Activated CD8-positive, alpha-beta memory T cell treated with anti-CD3 and anti-CD28 coated beads for 1 hour (primary cell): Measurements from ENCODE around the gene FSCN2.
A peak's percentile ranks its signal among the peaks of the same experiment; 100 is the strongest.

Experiments
- DNase-seq, 2 donors: peaks; one replicate each; pipeline ENCODE4 v3.0.0-alpha.2; 2020; ENCODE audit warnings: low read depth in 1 of 2; ENCODE audit errors: extremely low read depth in 1 of 2

FSCN2 gene

DNA sequence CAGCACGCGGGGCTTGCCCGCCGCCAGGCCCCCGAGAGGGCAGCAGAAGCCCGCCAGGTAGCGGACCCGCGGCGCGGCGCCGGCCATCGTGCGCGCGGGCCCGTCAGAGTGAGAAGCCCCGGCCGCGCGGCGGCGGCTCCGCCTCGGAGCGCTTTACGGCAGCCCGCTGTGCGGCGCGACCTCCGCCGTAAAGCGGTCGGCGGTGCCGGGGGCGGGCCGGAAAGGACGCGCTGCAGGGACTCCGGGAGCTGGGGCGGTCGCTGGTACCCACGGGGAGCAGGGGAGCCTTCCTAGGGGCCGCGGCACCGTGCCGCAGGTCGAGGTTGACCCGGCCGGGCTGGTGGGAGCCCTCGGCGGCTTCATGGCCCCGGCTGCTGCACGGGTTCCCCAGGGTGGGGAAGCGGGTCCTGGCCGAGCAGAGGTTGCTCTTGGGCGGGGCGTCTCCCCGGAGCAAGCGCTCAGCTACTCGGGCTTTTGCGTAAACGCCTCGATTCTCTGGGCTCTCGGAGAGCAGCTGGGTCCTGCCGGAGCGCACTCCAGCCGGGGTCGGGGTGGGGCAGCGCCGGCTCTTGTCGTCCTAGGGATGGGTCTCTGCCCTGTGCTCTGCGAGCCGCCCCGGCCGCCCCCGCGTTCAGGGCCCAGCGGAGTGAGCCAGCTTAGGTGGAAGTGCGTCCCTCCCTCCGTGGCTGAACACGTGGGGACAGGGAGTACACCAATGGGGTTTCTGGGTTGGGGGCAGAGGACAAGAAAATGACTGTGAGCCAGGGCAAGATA lies 24.3 kb downstream of the FSCN2 start, which contains the start of gene FAAP100:
Gene FAAP100 (minus strand): TSS at position 110 of the 774 bp plus-strand sequence. CDS start 23 bp downstream, at position 87.
- peak; percentile 23 to 71 for DNase-seq

DNA sequence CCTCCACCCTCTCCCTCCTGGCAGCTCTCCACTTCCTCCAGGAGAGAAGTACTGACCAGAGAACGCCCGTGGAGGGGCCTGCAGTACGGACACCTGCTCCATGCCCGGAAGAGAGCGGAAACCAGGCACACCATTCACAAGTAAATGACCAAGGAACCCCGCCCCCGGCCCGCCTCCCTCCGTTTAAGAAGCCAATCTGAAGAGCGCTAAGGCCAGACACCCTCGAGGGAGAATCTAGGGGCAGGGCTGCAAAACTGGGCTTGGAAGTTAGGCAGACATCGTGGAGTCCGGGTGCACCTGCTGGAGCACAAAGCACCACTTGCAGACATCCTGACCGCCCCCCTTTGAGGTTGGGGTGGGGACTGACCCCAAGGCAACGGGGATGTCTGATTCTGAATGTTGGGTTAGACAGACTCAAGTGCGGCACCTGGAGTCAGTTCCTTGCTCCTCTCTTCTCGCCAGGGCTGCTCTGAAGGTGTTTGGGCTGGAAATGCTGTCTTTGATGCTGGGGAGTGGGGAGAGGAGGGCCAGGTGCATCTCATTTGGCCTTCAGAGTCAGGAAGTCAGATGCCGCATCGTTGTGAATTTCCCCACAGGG lies 24.9 kb downstream of the FSCN2 start:
- DNase-seq, result peak; percentile 32 to 55

DNA sequence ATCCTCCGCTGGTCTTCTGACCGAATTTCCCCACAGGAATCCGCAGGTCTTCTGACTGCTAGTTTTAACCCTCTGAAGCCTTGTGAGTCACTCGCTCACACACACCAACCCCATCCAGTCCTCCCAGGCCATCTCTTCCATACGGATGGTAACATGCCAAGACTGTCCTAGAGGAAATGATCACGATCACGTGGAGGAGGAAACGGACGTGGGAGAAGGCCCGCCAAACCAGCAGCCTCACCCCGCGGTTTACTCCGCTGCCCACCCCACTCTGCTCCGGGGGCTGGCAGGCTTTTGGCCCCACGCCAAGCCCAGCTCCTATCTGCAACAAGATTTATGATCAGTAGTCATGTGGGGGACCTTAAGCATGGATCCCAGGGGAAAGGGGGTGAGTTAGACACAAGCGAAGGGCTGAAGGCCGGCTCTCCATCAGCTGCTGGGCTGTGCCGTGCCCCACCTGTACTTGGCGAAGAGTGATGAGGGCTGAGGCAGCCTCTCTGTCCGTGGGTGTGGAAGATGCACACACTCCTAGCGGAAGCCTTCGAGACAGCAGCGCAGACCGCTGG lies 25.5 kb downstream of the FSCN2 start:
- DNase-seq, result no peak

DNA sequence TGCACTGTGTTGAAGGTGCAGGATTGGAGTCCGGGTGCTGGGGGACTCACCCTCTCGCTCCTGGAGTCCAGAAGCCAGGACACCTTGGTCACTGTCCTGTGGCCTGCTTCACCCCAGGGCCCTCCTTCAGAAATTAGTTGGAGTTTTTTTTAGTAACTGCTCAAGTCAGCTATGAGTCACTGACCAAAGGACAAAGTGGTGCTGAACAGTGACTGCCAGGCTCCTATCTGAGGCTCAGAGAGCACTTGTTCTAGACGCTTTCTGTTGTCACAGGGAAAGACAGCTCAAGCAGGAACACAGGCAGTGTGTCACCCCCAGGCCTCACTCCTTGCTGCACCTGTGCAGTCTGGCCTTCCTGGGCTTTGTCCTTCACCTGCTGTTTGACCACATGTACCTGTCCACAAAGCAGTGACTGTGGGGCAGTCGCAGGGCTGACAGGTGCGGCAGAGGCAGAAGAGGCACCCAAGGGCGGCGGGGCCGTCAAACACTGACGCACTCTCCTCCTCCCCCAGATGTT lies 28.1 kb downstream of the FSCN2 start:
- no peak for DNase-seq

DNA sequence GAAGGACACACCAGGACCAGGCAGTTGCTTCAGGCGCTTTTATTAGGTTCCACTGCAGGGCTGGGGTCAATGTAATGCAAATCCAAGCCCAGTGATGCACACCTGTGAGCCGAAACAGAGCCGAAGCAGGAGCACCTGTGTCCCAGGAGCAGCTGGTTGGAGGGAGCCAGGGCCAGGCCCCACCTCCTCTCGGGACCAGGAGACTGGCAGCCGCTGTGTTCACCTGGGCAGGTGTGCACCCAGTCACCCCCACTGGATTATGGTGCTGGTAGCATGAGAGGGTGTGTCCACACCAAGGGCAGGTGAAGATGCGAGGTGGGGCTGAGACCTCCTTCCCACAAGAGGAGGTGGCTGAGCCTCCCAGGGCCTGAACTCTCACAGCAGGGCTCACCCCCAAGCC lies 28.7 kb downstream of the FSCN2 start:
- no peak for DNase-seq

DNA sequence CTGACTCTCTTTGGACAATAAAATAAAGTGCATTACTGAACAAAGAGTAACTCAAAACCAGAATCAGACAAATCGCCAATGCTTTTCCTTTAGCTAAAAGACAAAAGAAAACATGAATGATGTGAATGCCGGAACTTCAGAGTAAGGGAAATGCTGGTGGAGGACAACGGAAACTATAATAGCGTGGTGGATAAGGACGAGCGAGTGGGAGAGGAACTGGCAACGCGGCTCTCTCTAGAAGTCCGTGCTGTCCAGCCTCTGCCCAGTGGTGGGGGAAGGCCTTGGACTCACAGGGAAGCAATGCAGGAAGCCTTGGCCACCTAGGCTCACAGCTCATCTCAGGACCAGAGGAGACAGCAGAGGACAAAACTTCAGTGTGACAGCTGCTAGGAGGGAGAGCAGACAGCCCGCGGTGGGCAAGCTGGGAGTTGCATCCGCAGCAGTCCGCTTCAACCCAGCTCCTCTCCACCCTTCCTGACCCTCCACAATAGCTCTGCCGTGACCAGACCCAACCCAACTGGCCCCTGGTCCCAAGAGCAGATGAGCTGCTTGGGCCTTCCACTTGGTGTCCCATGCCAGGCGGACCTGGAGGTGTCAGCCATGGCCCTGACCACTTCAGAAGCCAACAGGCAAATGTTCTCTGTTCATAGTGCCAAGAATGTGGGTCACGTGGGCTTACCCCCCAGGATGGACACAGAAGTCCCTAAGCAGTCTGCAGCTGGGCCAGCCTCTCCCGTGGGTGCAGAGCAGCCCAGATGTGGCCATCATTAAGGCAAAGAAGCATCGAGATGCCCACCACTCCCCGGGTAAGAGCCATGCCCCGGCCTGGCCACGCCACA lies 29.3 kb downstream of the FSCN2 start:
- no peak for DNase-seq

DNA sequence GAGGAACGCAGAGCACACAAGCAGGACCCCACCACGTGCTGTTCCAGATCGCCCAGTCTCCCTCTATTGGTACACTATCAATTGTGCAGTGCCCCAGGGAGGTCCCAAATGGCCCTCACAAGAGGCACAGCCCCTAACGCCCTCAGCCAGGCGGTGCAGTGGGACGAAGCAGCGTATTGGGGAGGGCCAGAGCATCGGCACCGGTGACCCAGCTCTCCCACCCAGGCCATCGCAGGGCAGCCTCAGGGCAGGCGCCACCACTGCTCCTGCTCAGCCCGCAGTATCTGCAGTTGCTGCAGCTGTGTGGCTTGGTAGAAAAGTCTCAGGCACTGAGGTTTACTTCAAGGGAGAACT lies 29.9 kb downstream of the FSCN2 start:
- no peak for DNase-seq

DNA sequence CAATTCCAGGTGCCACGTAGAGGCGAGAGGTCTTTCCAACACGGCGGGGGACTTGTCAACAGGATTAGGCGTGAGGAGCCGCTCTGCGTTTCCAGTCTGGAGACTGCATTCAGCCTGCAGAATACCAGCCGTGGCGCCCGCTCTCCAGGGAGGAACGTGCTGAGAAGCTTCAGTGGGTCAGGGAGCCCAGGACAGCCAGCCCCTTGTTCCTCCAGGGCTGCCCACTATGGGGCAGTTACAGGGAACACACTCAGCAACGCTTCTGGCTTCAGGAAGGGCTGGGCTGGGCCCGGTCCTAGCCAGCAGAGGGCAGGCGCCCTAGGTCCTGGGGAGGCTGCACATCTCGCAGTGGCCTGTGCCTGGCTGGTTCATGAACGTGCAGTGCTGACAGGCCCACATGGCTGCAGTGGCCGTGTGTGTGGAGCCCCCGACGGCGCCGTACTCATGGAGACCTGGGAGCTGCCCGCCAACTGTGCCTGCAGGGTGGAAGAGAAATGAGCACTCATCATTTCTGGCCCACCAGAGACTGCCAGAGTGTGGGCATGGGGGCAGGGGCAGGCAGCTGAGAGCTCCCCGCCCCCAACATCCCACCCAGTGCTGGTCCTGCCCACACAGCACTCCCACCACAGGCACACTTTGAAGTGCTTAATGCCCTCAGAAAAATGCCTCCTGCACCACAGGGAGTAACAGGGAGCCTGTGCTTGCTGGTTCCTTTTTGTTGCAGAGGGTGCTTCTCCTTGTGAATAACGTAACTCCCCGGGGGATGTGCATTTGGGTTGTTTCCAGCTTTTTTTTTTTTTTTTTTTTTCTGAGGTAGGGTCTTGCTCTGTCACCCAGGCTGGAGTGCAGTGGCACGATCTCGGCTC lies 31.0 kb downstream of the FSCN2 start:
- no peak for DNase-seq

DNA sequence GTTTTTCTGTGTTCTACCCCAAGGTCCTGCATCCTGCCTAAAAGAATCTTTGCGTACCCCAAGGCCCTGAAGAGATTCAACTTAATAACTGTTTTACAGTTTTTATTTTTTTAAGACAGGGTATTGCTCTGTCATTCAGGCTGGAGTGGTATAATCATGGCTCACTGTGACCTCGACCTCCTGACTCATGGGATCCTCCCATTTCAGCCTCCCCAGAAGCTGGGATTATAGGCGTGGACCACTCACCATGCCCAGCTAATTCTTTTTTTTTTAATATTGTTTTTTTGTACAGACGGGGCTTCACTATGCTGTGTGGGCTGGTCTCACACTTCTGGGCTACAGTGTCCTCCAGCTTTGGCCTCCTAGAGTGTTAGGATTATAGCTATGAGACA lies 33.3 kb downstream of the FSCN2 start:
- no peak for DNase-seq

DNA sequence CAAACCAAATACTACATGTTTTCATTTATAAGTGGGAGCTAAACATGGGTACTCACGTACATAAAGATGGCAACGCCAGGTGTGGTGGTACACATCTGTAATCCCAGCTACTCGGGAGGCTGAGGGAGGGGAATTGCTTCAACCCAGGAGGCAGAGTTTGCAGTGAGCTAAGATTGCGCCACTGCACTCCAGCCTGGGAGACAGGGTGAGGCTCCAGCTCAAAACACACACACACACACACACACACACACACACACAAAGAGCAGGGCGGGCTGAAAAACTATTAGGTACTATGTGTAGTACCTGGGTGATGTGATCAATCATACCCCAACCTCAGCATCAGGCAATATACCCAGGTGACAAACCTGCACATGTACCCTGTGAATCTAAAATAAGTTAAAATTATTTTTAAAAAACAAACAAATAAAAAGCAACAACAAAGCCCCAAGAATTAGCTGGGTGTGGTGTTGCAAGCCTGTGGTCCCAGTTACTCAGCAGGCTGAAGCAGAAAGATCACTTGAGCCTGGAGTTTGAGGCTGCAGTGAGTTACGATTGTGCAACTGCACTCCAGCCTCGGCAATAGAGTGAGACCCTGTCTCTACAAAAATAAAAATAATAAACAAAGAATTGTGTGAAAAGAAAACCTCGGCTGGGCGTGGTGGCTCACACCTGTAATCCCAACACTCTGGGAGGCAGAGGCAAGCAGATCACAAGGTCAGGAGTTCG lies 35.8 kb downstream of the FSCN2 start:
- DNase-seq, result no peak

DNA sequence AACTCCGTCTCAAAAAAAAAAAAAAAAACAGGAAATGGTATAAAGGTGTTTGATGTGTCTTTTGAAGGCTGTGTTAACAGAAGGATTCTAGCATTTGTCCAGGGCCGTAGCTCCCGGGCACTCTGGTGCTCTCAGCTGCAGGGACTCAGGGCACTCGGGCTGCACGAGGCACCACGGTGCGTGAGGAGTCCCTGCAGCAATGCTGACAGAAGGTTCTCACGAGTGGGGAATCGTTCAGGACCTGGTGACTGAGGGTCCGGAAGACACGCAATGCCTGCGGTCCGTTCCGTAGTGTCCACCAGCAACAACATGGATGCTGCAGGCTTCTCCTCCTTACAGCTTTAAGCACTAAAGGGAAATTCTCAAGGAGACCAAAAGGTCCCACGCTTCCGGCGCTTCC lies 36.6 kb downstream of the FSCN2 start:
- DNase-seq, result no peak

DNA sequence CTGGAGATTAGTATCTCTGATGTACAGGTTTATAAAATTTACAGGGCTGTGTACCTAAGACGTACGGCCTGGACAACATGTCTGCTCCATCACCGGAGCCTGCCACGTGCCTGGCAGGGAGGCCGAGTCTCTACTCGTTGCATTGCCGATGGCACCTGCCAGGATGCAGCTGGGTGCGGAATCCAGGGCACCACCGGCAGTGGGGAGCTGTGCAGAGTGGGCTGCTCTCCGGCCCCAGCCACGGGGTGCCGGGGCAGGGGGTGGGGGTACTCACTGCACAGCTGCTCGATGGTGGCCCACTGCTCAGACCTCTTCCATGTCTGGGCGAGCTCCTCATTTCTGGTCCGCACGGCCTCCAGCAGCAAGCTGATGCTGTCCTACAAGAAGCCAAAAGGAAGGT lies 37.1 kb downstream of the FSCN2 start:
- DNase-seq, result no peak

DNA sequence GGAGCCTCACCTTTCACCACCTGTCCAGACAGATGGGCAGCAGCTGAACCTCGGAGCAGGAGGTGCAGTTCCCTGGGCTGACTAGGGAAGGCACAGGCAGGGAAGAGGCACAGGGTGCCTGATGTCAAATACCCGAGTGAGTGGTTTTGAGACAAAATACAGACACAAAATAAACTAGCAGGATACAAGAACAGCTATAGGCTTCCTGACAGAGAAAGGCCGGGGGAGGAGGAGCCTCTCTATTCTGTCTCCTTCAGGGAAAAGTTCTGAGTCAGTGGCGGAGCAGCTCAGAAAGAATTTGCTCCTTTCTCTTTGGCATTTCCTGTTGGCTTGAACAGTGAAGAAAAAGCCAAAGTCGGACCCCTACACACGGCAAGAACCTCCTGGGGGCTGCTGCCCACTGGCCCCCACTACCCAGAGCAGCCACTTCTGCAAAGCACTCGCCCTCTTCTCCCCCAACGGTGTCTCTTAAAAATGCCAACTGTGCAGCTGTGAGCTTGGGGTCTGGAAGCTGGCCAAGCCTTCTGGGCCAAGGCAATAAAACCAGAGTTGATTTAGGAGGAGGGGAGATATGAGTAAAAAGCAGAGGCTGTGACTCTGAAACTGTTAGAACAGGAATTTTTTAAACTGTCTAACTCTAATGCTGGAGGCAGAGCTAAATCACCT lies 38.4 kb downstream of the FSCN2 start:
- DNase-seq, result no peak

DNA sequence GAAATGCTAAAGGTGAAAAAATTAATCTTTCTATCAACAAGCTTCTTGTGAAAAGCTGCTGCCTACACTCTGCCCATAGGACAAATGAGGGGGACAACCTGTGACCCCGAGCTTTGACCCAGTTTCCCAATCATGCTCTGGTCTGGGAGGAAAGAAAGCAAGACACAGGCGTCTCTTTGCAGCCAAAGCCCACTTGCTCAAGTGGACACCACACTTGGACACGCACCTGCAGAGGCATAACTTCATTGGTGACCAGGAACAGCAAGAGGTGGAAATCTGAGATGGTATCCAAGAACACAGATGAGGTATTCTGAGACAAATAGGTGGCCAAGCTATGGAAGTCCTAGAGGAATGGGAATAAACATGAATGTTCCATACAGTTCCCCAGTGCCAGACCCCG lies 39.0 kb downstream of the FSCN2 start:
- no peak for DNase-seq

DNA sequence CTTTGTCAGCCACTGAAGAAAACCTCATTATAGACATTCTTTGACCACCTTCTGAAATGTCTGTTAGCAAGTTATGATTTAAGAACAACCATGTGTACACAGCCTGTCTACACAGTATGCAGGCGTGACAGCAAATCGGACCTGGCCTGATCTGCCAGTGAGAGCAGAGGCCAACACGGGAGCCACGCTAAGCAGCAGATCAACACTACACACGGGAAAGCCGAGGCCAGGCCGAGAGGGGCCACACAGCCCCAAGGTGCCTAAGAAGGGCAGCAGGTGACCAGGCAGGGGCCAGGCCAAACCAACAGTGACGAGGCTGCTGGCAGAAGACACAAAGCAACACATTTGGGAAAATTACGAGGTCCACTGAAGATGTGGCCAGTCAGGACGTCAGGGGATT lies 40.2 kb downstream of the FSCN2 start:
- DNase-seq, result no peak

DNA sequence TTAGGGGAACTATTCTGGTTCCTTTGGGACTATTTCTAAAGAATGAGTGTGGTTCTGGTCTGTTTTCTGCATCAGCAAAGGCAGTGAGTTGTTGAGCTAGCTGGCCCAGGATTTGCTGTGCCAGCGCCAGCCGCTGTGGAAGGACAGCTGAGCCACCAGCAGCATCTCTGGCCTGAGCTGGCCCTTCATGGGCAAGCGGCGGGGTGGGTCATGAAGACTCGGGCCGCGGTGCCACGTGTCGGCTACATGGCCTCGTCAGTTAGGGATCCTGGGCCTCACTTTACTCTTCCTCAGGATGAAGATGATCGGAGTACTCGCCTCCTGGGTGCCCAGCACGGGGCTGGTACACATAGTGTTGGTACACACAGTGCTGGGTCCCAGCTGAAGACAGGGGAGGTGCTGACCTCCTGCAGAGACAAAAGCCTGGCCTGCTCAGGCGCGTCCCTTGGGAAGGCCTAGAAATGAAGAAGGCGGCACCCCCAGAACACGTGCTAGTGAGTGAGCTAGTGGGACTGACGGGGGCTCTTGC lies 41.9 kb downstream of the FSCN2 start:
- DNase-seq, result no peak

DNA sequence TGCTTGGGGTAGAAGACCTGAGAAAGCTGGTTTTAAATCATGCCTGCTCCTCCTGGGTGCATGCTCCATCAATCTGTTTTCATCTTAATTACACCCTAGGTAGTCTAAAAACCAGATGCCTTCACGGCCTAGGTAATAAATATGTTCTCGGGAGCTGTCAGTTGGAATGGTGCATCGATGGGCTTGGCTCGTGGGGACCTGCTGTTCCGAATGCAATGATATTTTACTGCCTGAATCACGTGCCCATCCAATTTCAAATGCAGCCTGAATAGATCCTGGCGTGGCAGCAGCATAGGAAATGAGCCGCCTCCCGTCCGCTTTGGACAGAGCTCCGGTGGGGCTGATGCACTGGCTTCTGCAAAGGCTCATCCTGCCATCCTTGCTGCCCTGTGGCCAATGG lies 42.8 kb downstream of the FSCN2 start:
- DNase-seq, result no peak

DNA sequence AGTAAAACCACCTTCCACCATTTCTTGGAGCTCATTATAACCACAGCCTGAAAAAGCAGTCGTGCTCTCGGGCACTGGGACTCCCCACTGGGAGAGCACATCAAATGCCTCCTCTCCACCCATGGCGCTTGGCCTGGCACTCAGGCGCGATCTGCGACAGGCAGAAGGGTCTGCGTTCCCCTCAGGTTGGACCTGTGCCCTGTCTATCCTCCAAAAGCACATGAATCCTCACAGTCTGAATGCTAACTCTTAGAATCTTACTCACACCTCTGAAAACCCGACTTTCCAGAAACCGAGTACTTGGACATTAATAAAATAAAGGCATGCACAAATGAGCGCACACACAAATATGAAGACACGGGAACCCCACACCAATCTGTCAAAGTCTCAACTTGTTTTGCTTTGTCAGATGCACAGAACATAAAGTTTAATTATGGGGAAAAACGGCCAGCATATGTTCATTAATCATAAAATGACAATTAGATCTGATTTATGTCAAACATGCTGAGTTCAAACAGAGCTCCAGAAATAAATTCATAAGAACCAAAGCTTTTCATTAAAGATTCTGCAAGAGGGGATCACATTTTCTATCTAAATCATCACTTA lies 44.5 kb downstream of the FSCN2 start:
- DNase-seq, result no peak
